ENCODE data around the gene IFI6.

GRCh38 chr1:27655151-27655937 lies 16.6 kb downstream of the IFI6 start:
- TF ChIP-seq CTCF (conservative IDR thresholded peaks at IDR 0.05; ENCODE audit: low read depth, low read length): no peak
- no peak for TF ChIP-seq EZH2 (IDR thresholded peaks at IDR 0.05; ENCODE audit: borderline replicate concordance, low read depth, low read length, poor library complexity, severe bottlenecking)
